Activated naive CD8-positive, alpha-beta T cell (primary cell): ENCODE results near the gene CD44.
A peak's percentile ranks its signal among the peaks of the same experiment; 100 is the strongest.

ENCODE experiments used
- H3K27ac Mint-ChIP-seq: one replicate; pipeline ENCODE4 v1.8.0; 2021; ENCODE audit warnings: mixed read lengths
- H3K27me3 Mint-ChIP-seq: one replicate; pipeline ENCODE4 v1.8.0; 2021; ENCODE audit warnings: mixed read lengths
- H3K36me3 Mint-ChIP-seq: one replicate; pipeline ENCODE4 v1.8.0; 2021; ENCODE audit warnings: mixed read lengths
- H3K4me1 Mint-ChIP-seq: one replicate; pipeline ENCODE4 v1.8.0; 2021; ENCODE audit warnings: low read depth, mixed read lengths
- H3K4me3 Mint-ChIP-seq: one replicate; pipeline ENCODE4 v1.8.0; 2021; ENCODE audit warnings: mild to moderate bottlenecking, mixed read lengths
- H3K9me3 Mint-ChIP-seq: one replicate; pipeline ENCODE4 v1.8.0; 2021; ENCODE audit warnings: low read depth, mixed read lengths

Gene CD44

DNA sequence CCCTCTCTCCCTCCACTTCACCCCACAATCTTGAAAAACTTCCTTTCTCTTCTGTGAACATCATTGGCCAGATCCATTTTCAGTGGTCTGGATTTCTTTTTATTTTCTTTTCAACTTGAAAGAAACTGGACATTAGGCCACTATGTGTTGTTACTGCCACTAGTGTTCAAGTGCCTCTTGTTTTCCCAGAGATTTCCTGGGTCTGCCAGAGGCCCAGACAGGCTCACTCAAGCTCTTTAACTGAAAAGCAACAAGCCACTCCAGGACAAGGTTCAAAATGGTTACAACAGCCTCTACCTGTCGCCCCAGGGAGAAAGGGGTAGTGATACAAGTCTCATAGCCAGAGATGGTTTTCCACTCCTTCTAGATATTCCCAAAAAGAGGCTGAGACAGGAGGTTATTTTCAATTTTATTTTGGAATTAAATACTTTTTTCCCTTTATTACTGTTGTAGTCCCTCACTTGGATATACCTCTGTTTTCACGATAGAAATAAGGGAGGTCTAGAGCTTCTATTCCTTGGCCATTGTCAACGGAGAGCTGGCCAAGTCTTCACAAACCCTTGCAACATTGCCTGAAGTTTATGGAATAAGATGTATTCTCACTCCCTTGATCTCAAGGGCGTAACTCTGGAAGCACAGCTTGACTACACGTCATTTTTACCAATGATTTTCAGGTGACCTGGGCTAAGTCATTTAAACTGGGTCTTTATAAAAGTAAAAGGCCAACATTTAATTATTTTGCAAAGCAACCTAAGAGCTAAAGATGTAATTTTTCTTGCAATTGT lies 92.3 kb downstream of the CD44 start:
- H3K4me1 Mint-ChIP-seq, result peaks cover 47% of the 10 kb centered on the region
- H3K27ac Mint-ChIP-seq, result peak overlapping the region; percentile 41
- H3K36me3 Mint-ChIP-seq, result peaks cover 53% of the 10 kb centered on the region
- H3K27me3 Mint-ChIP-seq, result no peaks in the 10 kb centered on the region
- H3K9me3 Mint-ChIP-seq, result peaks cover 24% of the 10 kb centered on the region
- no peak overlapping the region for H3K4me3 Mint-ChIP-seq

DNA sequence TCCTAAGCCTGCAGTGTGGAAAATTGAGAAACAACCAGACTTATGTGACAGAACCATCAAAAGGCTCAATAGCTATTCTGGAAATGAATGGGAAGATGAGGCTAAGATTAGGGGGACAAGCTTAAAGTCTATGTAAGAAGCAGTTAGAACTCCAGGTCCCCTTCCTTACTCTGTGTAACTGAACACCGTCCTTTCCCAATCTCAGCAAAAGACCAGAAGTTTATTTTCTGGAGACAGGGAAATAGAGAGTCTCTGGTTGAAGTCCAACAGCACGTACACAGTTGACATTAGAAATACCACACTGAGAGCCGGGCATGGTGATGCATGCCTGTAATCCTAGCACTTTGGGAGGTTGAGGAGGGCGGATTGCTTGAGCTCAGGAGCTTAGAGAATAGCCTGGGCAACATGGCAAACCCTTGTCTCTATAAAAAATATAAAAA lies 93.9 kb downstream of the CD44 start:
- Mint-ChIP-seq H3K27ac (peak overlapping the region; percentile 30), H3K9me3 (peaks cover 24% of the 10 kb centered on the region), H3K27me3 (no peaks in the 10 kb centered on the region), H3K4me1 (peaks cover 58% of the 10 kb centered on the region), H3K36me3 (peaks cover 48% of the 10 kb centered on the region), H3K4me3 (no peak overlapping the region)

DNA sequence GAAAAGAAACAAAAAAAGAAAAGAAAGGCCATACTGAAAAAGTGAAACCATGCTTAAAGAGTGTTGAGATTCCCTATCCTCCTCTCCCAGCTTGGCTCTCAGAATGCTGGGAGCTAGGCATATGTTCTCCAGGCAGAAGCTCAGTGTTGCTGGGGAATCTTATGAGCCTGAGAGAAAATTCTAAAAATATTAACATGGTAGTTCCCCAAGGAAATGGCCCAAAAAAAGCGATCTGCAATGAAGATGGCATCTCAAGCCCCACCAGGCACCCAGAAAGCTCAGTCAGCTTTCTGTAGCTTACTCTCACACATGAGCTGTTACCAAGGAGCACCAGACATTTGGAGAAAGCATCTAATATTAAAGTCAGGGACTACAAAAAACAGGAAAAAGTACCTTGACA lies 94.5 kb downstream of the CD44 start:
- H3K27me3 Mint-ChIP-seq, result no peaks in the 10 kb centered on the region
- no peak overlapping the region for H3K27ac Mint-ChIP-seq
- H3K9me3 Mint-ChIP-seq, result peaks cover 24% of the 10 kb centered on the region
- peaks cover 61% of the 10 kb centered on the region for H3K4me1 Mint-ChIP-seq
- no peak overlapping the region for H3K4me3 Mint-ChIP-seq
- H3K36me3 Mint-ChIP-seq, result peaks cover 43% of the 10 kb centered on the region

DNA sequence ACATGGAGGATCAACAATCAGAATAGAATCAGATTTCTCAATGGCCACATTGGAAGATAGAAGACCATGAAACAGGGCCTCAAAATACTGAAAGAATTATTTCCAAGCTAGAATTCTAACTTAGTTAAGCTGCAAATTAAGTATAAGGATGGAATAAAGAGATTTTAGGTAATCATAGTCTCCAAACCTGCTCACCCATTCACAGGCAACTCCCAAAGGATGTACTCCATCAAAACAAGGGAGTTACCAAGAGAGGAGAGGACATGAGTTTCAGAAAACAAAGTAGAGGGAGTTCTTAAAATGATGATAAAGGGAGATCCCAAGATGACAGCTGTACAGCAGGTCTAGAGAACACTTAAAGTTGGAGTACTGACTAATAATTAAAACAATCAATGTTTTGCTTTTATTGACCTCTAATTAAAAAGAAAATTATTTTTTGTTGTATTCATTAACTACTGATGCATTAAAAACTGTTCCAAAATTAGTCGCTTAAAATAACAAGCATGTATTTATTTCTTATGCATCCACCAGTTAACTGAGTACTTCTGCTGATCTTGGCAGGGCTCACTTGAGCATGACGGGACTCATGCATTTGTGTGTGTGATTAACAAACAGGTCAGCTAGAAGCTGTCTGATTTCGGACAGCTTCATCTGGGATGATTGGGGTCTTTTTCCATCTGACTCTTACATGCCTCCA lies 95.6 kb downstream of the CD44 start:
- H3K4me3 Mint-ChIP-seq, result no peak overlapping the region
- H3K4me1 Mint-ChIP-seq, result peaks cover 66% of the 10 kb centered on the region
- peaks cover 24% of the 10 kb centered on the region for H3K9me3 Mint-ChIP-seq
- no peaks in the 10 kb centered on the region for H3K27me3 Mint-ChIP-seq
- H3K27ac Mint-ChIP-seq, result no peak overlapping the region
- H3K36me3 Mint-ChIP-seq, result peaks cover 35% of the 10 kb centered on the region

DNA sequence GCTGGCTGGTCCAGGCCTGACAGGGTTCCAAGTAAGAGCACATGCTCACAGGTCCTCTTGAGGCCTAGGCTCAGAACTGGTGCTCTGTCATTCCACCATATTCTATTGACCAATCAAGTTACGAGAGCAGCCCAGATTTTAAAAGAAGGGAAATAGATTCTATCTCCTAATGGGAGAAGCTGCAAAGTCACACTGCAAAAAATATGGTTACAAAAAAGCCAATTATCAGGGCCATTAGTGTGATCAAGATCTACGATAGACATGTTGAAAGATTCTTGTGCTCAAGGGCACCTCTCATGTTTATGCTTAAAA lies 96.1 kb downstream of the CD44 start:
- H3K4me1 Mint-ChIP-seq, result peaks cover 68% of the 10 kb centered on the region
- no peak overlapping the region for H3K4me3 Mint-ChIP-seq
- peaks cover 32% of the 10 kb centered on the region for H3K36me3 Mint-ChIP-seq
- no peaks in the 10 kb centered on the region for H3K27me3 Mint-ChIP-seq
- peak overlapping the region; percentile 37 for H3K27ac Mint-ChIP-seq
- peaks cover 24% of the 10 kb centered on the region for H3K9me3 Mint-ChIP-seq

DNA sequence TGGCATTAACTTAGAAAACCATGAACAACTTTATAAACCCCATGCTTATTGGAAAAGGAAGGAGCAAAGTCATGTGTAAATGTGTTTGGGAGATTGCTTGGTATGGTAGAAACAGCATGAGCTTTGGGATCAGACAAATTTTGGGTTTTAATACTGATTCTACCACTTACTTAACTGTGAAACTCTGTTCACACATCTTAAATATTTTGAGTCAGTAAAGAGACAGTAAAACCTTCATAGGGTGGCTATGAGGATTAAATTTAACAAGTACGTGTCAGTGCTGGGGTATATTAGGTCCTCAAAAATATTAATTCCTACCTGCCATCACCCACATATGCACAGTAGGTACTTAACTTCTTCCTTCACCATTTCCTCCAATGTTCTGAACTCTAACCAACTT lies 96.5 kb downstream of the CD44 start:
- no peaks in the 10 kb centered on the region for H3K27me3 Mint-ChIP-seq
- peak overlapping the region; percentile 73 for H3K27ac Mint-ChIP-seq
- peaks cover 24% of the 10 kb centered on the region for H3K9me3 Mint-ChIP-seq
- H3K4me1 Mint-ChIP-seq, result peaks cover 69% of the 10 kb centered on the region
- no peak overlapping the region for H3K4me3 Mint-ChIP-seq
- peaks cover 28% of the 10 kb centered on the region for H3K36me3 Mint-ChIP-seq

DNA sequence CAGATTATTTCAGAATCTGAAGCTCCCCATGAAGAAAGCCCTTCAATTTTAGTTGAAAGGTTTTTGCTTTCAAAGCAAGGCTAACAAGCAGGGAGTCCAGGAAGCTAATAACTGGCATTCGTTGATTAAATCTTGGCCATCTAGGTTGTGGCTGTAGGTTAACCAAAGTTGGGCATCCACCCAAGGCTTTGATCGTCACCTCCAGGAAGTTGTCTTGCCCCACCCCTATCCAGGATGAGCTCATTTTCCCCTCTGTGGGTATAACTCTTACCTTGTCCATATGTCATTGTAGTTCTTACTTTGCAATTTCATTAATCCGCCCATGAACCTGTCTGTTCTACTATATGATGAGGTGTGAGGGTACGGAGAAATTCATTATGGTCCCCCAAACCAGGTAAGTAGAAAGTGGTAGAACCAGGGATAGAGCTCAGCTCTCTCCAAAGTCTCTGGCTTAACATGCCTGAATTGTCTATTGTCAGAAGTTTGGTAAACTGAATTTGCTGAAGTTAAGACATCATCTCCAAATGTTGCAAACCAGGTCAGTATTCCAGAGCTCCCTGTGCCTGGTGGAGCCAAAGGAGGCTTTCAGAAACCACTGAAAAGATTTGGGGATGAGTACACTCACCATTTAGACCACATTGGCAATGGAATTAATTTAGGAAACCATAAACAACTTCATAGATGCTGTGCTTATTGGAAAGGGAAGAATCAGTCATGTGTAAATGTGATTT lies 97.1 kb downstream of the CD44 start:
- Mint-ChIP-seq H3K27me3 (no peaks in the 10 kb centered on the region), H3K27ac (peak overlapping the region; percentile 73), H3K36me3 (peaks cover 22% of the 10 kb centered on the region), H3K4me1 (peaks cover 71% of the 10 kb centered on the region), H3K9me3 (peaks cover 24% of the 10 kb centered on the region), H3K4me3 (peak overlapping the region; percentile 50)

DNA sequence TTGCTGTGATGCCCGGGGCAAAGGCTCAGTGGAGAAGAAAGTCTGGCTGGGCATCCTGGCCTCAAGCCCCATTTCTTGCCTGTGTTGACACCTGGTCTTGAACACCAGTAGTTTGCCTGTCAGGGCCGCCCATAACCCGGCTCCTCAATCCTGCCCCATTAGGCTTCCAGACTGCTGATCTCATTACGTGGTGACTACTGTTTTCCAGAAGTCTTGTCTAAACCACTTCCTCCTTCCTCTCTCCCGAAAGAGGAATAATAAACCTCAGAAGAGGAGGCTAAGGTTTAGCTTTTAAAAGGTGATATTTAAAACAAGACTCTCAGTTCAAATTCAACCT lies 97.7 kb downstream of the CD44 start:
- H3K27ac Mint-ChIP-seq, result no peak overlapping the region
- peaks cover 24% of the 10 kb centered on the region for H3K9me3 Mint-ChIP-seq
- H3K36me3 Mint-ChIP-seq, result peaks cover 19% of the 10 kb centered on the region
- no peak overlapping the region for H3K4me3 Mint-ChIP-seq
- peaks cover 75% of the 10 kb centered on the region for H3K4me1 Mint-ChIP-seq
- H3K27me3 Mint-ChIP-seq, result no peaks in the 10 kb centered on the region

DNA sequence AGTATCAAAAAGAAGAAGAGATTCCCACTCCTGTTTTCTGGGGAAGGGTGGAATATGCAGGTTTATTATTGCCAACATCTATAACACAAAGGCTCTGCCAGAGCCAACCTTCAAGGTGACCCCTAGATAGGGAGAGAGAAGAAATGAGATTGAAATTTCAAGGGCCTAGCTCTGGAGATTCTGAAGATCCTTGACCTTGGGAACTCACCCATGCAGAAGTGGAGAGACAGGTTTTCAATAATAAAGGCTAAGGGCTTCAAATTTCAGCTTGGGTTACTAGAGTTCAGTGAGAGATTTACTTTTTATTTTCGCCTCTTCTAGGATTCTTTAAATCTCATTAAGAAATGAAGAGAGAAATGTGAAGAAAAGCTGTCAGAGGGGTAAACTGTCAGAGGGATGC lies 98.4 kb downstream of the CD44 start:
- H3K27me3 Mint-ChIP-seq, result no peaks in the 10 kb centered on the region
- H3K4me3 Mint-ChIP-seq, result no peak overlapping the region
- H3K36me3 Mint-ChIP-seq, result peaks cover 12% of the 10 kb centered on the region
- H3K27ac Mint-ChIP-seq, result no peak overlapping the region
- peaks cover 79% of the 10 kb centered on the region for H3K4me1 Mint-ChIP-seq
- peaks cover 23% of the 10 kb centered on the region for H3K9me3 Mint-ChIP-seq

DNA sequence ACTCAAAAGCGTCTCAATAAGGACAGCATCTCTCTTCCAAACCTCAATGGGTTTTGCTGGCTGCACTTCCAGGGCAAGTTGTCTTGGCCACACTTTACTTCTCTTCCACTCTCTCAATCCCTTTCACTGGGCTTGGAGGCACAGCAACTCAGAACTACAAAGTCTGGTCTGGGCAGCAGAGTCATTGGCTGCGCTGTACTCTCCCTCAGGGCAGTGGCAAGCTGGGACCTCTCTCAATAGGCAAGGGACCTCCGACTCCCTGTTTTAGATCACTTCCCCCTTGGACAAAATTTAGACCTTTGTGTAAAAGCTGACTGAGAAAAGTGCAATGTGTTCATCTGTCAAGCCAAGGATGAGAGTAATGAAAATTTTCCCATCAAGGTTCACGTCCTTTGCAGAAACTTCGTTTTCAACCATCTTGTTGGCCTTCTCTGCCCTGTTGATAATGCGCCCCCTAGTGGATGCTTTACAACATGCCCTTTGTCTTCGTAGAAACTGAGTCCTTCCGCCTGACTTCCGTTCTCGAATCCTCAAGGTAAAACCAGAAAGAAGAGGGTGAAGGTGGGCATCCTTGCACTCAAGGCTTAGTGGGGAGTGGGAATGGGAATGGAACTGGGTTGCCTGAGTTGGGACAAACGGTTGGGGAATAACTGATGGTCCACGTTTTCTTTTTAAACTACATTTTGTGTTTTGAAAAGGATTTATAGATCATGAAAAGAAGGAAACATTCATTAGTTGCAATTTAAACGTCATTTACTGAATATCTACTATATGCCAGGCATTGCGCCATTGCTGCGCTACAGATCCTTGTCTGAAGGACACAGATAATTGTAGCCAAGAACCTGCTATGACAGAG lies 99.1 kb downstream of the CD44 start:
- peaks cover 17% of the 10 kb centered on the region for H3K9me3 Mint-ChIP-seq
- peaks cover 80% of the 10 kb centered on the region for H3K4me1 Mint-ChIP-seq
- no peak overlapping the region for H3K4me3 Mint-ChIP-seq
- peaks cover 9% of the 10 kb centered on the region for H3K36me3 Mint-ChIP-seq
- H3K27ac Mint-ChIP-seq, result peak overlapping the region; percentile 58
- H3K27me3 Mint-ChIP-seq, result no peaks in the 10 kb centered on the region

DNA sequence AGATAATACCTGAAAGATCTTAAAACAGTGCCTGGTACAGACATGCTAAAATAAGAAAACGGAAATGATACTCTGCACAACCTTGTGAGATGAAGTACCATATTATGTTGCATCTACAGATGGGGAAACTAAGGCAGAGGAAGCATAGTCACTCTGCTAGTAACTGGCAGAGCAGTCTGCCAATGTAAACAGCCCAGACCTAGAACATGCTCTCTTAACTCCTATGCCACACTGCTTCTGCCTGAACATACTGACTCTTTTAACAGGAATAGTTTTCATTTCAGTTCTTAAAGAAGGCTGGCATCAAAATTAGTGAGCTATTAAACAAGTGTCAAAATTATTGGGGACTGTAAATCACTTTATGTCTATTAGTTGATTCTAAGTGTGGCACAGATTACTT lies 99.9 kb downstream of the CD44 start:
- no peaks in the 10 kb centered on the region for H3K27me3 Mint-ChIP-seq
- peaks cover 85% of the 10 kb centered on the region for H3K4me1 Mint-ChIP-seq
- H3K9me3 Mint-ChIP-seq, result peaks cover 16% of the 10 kb centered on the region
- H3K36me3 Mint-ChIP-seq, result peaks cover 10% of the 10 kb centered on the region
- H3K4me3 Mint-ChIP-seq, result no peak overlapping the region
- H3K27ac Mint-ChIP-seq, result no peak overlapping the region

DNA sequence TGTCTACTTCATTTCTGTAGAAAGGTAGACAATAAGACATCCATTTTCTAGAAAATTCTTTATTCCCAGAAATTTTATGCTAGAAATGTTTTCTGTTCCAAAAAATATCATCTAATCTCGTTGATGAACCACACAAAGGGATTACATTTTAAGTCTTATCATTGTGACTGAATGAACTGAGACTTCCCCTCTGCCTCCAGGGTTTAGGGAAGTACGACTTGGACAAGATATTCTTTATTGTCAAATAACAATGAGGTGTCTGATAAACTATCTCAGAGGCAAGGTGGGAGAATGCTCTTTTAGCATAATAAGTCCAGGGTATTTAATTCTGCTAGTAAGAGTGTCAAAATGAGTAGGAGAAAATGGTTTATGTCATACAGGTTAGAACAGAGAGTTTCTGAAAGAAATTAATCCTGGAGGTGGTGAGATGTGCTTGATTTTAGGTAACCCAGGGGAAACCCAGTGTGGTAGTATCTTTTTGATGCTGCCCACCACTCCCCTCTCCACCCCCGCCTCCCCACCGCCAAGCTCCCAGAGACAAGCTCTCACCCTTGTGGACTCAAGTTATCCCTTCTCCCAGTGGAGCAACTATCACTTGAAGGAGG lies 100.6 kb downstream of the CD44 start:
- no peaks in the 10 kb centered on the region for H3K27me3 Mint-ChIP-seq
- H3K4me1 Mint-ChIP-seq, result peaks cover 85% of the 10 kb centered on the region
- H3K36me3 Mint-ChIP-seq, result peaks cover 5% of the 10 kb centered on the region
- no peak overlapping the region for H3K4me3 Mint-ChIP-seq
- peaks cover 9% of the 10 kb centered on the region for H3K9me3 Mint-ChIP-seq
- H3K27ac Mint-ChIP-seq, result no peak overlapping the region

DNA sequence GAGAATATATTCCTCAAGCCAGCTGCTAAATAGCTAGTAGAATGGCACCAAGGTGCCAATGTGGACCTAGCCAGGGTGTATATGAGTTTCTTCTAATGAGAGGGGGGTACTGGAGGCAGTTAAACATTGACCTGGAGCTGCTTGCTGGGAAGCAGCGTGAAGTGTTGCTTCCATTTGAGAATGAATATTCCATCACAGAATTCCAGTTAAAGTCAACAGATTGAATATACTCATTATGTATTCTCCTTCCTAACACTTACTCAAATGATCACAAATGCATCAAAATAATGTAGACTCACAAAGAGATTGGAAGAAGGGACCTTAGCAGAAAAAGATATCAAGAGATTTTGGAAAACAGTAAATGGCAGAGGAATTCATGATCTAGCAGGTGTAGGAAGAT lies 102.1 kb downstream of the CD44 start:
- no peaks in the 10 kb centered on the region for H3K27me3 Mint-ChIP-seq
- H3K36me3 Mint-ChIP-seq, result peaks cover 2% of the 10 kb centered on the region
- no peak overlapping the region for H3K27ac Mint-ChIP-seq
- H3K4me1 Mint-ChIP-seq, result peaks cover 86% of the 10 kb centered on the region
- H3K4me3 Mint-ChIP-seq, result no peak overlapping the region
- peaks cover 2% of the 10 kb centered on the region for H3K9me3 Mint-ChIP-seq

DNA sequence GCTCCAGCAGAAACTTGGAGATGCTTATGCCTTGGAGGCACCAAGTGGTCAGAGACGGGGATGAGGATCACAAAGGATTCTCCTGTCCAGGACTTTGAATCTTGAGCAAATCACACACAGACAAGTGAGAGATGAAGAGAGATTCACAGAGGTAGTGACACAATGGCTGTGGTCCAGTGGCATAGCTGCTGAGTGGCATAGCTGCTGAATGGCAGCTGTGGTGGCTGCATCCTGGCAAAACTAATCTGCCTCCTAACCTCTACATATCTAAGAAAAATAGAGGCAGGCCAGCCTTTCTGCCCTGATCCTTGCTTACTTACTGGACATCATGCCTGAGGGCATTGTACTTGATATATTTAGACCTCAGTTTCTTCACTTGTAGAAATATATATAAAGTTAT lies 102.6 kb downstream of the CD44 start:
- Mint-ChIP-seq H3K27me3 (no peaks in the 10 kb centered on the region), H3K9me3 (no peaks in the 10 kb centered on the region), H3K36me3 (peaks cover 2% of the 10 kb centered on the region), H3K4me3 (no peak overlapping the region), H3K4me1 (peaks cover 86% of the 10 kb centered on the region), H3K27ac (no peak overlapping the region)
